Retinal pigment epithelial cell (primary cell): ENCODE data around the gene SLC25A10.

Experiments used
- DNase-seq: peaks from one replicate; pipeline ENCODE4 v3.0.0-alpha.2; 2010; ENCODE audit warnings: low read depth
- H3K4me3 ChIP-seq: 2 replicates; pipeline ENCODE4 v1.5.1; 2011; ENCODE audit warnings: mild to moderate bottlenecking, low read length, control low read depth, moderate library complexity
- CTCF ChIP-seq: conservative IDR thresholded peaks from 2 replicates; pipeline ENCODE4 v1.5.1; 2011; ENCODE audit warnings: low read depth, low read length, control low read depth, inconsistent platforms

The SLC25A10 gene

GRCh38 chr17:81682565-81683207 lies 29.4 kb upstream of the SLC25A10 start:
- TF ChIP-seq CTCF = no peak
- H3K4me3 ChIP-seq = peak overlapping the region; percentile 90
- no peak for DNase-seq

GRCh38 chr17:81683208-81683583 lies 28.9 kb upstream of the SLC25A10 start:
- no peak for DNase-seq
- H3K4me3 ChIP-seq = peak overlapping the region; percentile 90
- TF ChIP-seq CTCF = no peak

GRCh38 chr17:81683584-81684441 lies 28.3 kb upstream of the SLC25A10 start, which contains the start of the genes ARL16 and HGS:
Gene ARL16, minus strand, starts transcription at chr17:81683797. Its CDS starts 44 bp downstream, at chr17:81683753.
Gene HGS, plus strand, starts transcription at chr17:81684011. Its CDS starts 56 bp downstream, at chr17:81684067.
- peak; percentile 93 for DNase-seq
- TF ChIP-seq CTCF = no peak
- peak within 1 kb of the TSS; percentile 90 for H3K4me3 ChIP-seq

- no peak for TF ChIP-seq CTCF
- peak overlapping the region; percentile 90 for H3K4me3 ChIP-seq
- DNase-seq = no peak
These were observed 27.6 kb upstream of the SLC25A10 start for GRCh38 chr17:81684442-81684911.

- peak overlapping the region; percentile 90 for H3K4me3 ChIP-seq
- TF ChIP-seq CTCF = no peak
- no peak for DNase-seq
These were observed 27.0 kb upstream of the SLC25A10 start for GRCh38 chr17:81685108-81685507.

DNA sequence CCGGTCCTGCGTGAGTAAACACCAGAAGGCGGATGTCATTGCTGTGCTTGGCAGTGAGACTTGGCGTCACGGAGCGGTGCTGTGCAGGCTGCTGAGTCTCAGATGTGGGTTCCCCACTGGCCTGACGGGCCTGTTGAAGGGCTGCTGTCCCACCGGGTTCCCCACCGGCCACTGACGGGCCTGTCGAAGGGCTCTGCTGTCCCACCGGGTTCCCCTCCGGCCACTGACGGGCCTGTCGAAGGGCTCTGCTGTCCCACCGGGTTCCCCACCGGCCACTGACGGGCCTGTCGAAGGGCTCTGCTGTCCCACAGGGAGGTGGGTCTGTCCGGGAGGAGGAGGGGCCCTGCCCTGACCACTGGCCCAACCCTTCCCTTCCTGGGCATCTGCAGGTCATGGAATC lies 25.5 kb upstream of the SLC25A10 start:
- no peak for TF ChIP-seq CTCF
- no peak for DNase-seq
- no peak overlapping the region for H3K4me3 ChIP-seq
